ENCODE data around the gene IFT20. TPM values are rescaled to one million over a fixed set of nuclear protein-coding genes. Genes with fewer than 3 reads are reported as not detected.

Gene IFT20
- total and polyA plus RNA-seq, 2 donors (not counting 3 experiments of a cell fraction or from before 2014, with no cell fraction given), result 26.5 to 45.0 TPM

DNA sequence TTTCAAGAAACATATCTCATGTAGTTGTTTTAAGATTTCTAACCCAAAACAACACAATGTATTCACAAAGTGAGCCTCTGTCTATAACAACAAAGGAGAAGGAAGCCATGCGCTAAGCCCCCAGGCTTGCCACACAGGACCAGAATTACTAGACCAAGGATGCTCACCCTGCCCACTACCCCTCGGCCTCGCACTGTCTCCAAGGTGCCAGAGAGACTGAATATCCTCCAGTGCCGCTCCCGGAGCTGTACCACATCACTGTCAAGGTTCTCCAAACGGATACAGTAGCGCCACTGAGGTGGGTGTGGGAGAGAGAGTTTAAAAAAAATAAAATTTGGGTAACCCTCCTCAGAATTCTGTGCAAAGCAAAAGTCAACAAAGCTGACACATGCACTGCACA is 15.0 kb upstream of the IFT20 start:
- Histone ChIP-seq H3K9me3 (replicated peaks; ENCODE audit: control insufficient read depth, insufficient read depth, low read length) (no peaks in the 10 kb centered on the region), H3K4me3 (replicated peaks in 1 of 3; ENCODE audit: insufficient read depth in 1 of 3, low read depth in 1 of 3, low read length in 3 of 3) (no peak overlapping the region), H3K27ac (ENCODE audit: insufficient read depth, low read depth, low read length) (no peak overlapping the region), H3K4me2 (ENCODE audit: insufficient read depth, low read length) (no peak overlapping the region), H2AFZ (ENCODE audit: low read depth, low read length) (no peak overlapping the region), H3K9me1 (replicated peaks; ENCODE audit: control insufficient read depth, extremely low read depth, insufficient read depth, low read length) (no peaks in the 10 kb centered on the region), H3K27me3 (ENCODE audit: control insufficient read depth in 2 of 2, insufficient read depth in 2 of 2, low read length in 2 of 2) (no peaks in the 10 kb centered on the region), H3K79me2 (ENCODE audit: control insufficient read depth, insufficient read depth, low read length) (no peaks in the 10 kb centered on the region), H3K4me1 (ENCODE audit: control insufficient read depth, extremely low read depth, insufficient read depth, low read length) (peaks cover 29% of the 10 kb centered on the region), H3K36me3 (ENCODE audit: control insufficient read depth in 2 of 2, extremely low read depth in 1 of 2, insufficient read depth in 2 of 2, low read length in 2 of 2) (peaks cover 19 to 34% of the 10 kb centered on the region in 2 experiments), H3K9ac (replicated peaks; ENCODE audit: extremely low read depth, insufficient read depth, low read length) (no peak overlapping the region), H4K20me1 (replicated peaks; ENCODE audit: control insufficient read depth, extremely low read depth, insufficient read depth, low read length) (no peaks in the 10 kb centered on the region)
- ChIA-PET POLR2A (no interaction called here), CTCF (interaction anchor here (1.1 kb wide), 1 partner anchor 66 kb away, joined by 3 read pairs; no protein-coding TSS in a partner anchor)
- no peak for FAIRE-seq
- intact Hi-C loops (cut with micrococcal nuclease), result loop anchor here (10.0 kb wide), 1 partner anchor 1095 kb away; no protein-coding TSS in a partner anchor
- BruUV-seq (replicated peaks), result no TSS peak
- no peak for DNase-seq (ENCODE audit: low read depth, low spot score)
- dilution Hi-C loops (cut with MboI; ENCODE audit: extremely low pct_ligation_motif_present, low sequenced_read_pairs), result no loop called here
- TF ChIP-seq POLR2A (IDR thresholded peaks at IDR 0.05; ENCODE audit: low read depth, low read length) (no peak), GATA2 (IDR thresholded peaks at IDR 0.05; ENCODE audit: insufficient read depth, insufficient read length, low read depth, low read length) (no peak), EZH2 (IDR thresholded peaks at IDR 0.05; ENCODE audit: borderline replicate concordance, low read depth, low read length, severe bottlenecking) (no peak), CTCF (IDR thresholded peaks at IDR 0.05; ENCODE audit: extremely low read depth in 1 of 2, insufficient read depth in 1 of 2, low read depth in 1 of 2, low read length in 2 of 2) (no peak), JUN (IDR thresholded peaks at IDR 0.05; ENCODE audit: borderline replicate concordance, insufficient read depth, insufficient read length, low read depth) (no peak), FOS (IDR thresholded peaks at IDR 0.05; ENCODE audit: borderline replicate concordance, insufficient read depth, low read length) (no peak), POLR2AphosphoS5 (IDR thresholded peaks at IDR 0.05; ENCODE audit: insufficient read depth, low read depth, low read length) (no peak), MYC (IDR thresholded peaks at IDR 0.05; ENCODE audit: low read depth, low read length) (no peak)
- TF ChIP-seq, protein P1, sequence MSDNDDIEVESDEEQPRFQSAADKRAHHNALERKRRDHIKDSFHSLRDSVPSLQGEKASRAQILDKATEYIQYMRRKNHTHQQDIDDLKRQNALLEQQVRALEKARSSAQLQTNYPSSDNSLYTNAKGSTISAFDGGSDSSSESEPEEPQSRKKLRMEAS (IDR thresholded peaks at IDR 0.05; ENCODE audit: insufficient read depth, insufficient read length), result no peak

Measured in endothelial cell of umbilical vein (primary cell).